GM19025 (cell line): ENCODE measurements around the gene COX7A2L.

Source experiments
- ATAC-seq: cut with Tn5 transposase; IDR thresholded peaks from one replicate; pipeline ENCODE4 v1.9.1; 2021; ENCODE audit warnings: mild to moderate bottlenecking, low read depth, moderate library complexity; ENCODE audit not compliant: unreplicated experiment

The COX7A2L gene

GRCh38 chr2:42321452-42322064, 39.5 kb downstream of the COX7A2L start:
- ATAC-seq: no peak

GRCh38 chr2:42319265-42319664, 41.8 kb downstream of the COX7A2L start:
- no peak for ATAC-seq

- ATAC-seq: no peak
Measured at GRCh38 chr2:42317945-42318344, 43.1 kb downstream of the COX7A2L start.

- no peak for ATAC-seq
Measured at GRCh38 chr2:42317486-42317885, 43.5 kb downstream of the COX7A2L start.

GRCh38 chr2:42316910-42317309, 44.1 kb downstream of the COX7A2L start:
- ATAC-seq: no peak

- ATAC-seq: no peak
Measured at GRCh38 chr2:42315844-42316470, 45.1 kb downstream of the COX7A2L start.

- no peak for ATAC-seq
Measured at GRCh38 chr2:42314892-42315468, 46.0 kb downstream of the COX7A2L start.

- ATAC-seq: no peak
Measured at GRCh38 chr2:42312106-42312505, 48.9 kb downstream of the COX7A2L start.

GRCh38 chr2:42310007-42310515, 51.0 kb downstream of the COX7A2L start:
- no peak for ATAC-seq

- ATAC-seq: peak; percentile 53
Measured at GRCh38 chr2:42309366-42309765, 51.7 kb downstream of the COX7A2L start.

- ATAC-seq: no peak
Measured at GRCh38 chr2:42307180-42307579, 53.8 kb downstream of the COX7A2L start.

GRCh38 chr2:42304059-42304713, 56.8 kb downstream of the COX7A2L start:
- ATAC-seq: no peak

- no peak for ATAC-seq
Measured at GRCh38 chr2:42303252-42303651, 57.8 kb downstream of the COX7A2L start.

GRCh38 chr2:42300527-42300926, 60.5 kb downstream of the COX7A2L start:
- ATAC-seq: no peak
